GM19023 (cell line): ENCODE measurements around the gene MAPK10.

Experiments
- ATAC-seq: cut with Tn5 transposase; IDR thresholded peaks from one replicate; pipeline ENCODE4 v1.9.1; 2021; ENCODE audit warnings: mild to moderate bottlenecking, moderate library complexity; ENCODE audit not compliant: unreplicated experiment

MAPK10 gene

DNA sequence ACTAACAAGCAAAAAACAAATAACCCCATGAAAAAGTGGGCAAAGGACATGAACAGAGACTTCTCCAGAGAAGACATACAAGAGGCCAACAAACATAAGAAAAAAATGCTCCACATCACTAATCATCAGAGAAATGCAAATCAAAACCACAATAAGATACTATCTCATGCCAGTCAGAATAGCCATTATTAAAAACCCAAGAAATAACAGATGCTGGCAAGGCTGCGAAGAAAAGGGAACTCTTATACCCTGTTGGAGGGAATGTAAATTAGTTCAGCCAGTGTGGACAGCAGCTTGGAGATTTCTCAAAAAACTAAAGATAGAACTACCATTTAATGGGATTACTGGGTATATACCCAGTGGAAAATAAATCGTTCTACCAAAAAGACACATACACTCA, 79.6 kb downstream of the MAPK10 start:
- no peak for ATAC-seq

DNA sequence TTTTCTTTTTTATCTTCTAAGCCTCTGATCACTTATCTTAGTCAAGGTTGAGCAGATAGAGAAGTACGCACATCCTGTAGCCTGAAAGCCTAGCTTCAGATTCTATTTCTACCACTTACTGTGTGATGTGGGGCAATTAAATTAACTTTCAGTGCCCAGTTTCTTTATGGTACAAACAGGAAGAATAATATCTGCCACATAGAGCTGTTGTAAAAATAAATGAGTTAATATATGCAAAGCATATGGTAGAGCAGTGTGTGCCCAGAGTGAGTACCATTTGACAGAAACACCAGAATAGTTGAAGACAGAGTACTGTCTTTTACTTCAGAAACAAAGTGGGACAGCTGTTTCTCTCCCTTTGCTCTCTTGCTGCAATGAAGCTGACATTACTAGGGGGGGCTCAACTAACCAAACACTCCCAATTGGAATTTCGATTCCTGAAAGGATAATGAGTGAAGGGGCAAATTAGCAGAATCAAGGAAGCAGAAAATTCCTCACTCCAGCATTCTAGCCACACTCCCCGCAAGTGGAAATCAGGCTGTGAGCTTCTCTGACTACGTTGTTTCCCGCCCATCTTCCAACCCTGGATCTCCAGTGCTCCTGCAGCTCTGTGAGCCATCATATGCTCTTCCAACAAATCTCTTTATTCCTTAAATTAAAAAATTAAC, 80.4 kb downstream of the MAPK10 start:
- no peak for ATAC-seq

DNA sequence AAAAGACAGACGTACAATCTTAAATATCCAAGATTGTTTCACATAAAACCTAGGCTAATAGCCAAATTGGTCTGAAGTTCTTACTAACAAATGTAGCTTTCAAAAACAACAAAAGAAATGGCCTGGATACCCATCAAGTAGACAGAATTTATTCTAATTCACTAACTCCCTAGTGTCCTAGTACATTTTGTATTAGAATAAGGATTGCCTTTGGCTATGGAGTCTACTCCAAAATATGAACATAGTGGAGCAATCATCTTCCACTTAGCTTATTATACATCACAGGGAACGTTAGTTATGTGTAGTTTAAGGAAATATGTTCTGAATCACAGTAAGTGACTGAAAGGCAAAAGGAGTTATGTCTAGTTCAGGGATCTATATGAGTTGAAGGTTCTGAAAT, 81.7 kb downstream of the MAPK10 start:
- no peak for ATAC-seq

DNA sequence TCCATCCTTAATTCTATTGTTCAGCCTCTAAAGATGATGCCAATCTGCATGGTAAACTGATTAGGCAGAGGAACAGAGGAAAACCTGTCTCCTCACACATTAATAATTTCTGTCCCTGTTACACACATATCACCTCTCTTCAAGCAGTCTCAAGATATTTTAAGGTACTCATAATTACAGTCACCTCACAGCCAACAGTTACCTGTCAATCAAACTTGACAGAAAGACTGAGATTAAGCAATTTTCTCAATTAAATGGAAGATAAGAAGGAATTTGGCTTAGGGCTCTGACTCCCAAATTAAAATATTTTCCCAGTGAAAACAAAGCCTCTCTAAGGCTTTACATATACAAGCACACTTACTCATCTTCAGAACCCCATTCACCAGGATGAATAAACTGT, 85.2 kb downstream of the MAPK10 start:
- no peak for ATAC-seq

DNA sequence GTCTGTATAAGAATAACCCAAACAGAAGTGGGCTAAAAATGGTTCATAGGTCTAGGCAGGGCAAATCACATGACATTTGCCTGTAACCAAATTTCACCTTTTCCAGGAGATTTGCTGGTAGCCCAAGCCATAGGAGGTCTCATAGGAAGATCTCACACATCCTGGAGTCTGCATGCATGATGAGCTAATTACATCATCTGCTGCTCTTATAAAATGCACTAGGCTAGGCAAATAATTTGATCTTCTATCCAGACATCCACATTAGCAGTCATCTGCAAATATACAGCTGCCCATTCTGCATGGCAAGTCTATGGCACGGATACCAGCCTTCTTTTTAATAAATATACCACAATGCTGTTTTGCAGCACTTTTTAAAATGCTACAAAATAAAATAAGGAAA, 87.2 kb downstream of the MAPK10 start:
- no peak for ATAC-seq

DNA sequence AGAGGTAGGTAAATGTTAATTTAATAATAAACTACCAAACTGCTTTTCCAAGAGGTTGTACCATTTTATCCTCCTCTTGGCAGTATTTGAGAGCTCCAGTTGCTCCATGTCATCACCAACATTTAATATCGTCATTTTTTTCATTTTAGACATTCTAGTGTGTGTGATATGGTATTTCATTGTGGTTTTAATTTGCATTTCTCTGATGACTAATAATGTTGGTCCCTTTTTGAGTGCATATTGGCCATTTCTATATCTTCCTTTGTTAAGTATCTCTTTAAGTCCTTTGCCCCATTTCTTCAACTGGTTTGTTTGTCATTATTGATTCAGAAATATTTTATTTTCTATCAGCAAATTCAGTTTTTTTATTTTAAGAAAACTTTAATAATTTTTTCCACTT, 88.8 kb downstream of the MAPK10 start:
- no peak for ATAC-seq

DNA sequence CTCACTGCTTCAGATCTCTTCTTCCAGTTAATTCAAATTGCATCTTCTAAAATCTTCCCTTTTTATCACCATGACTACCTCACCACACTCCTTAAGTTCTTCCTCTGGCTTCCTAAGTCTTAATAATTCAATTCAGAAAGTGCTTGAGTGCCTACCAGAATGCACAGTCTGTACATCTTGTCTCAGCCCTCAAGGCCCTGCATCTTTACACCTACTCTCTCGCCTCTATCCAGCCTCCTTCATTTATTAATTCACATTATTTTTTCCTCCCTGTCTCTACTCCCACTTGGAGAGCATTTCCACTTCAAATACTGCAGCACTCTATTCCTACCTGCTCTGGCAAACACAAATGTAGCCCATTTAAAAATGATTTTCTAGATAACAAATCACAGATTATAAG, 90.5 kb downstream of the MAPK10 start:
- no peak for ATAC-seq

DNA sequence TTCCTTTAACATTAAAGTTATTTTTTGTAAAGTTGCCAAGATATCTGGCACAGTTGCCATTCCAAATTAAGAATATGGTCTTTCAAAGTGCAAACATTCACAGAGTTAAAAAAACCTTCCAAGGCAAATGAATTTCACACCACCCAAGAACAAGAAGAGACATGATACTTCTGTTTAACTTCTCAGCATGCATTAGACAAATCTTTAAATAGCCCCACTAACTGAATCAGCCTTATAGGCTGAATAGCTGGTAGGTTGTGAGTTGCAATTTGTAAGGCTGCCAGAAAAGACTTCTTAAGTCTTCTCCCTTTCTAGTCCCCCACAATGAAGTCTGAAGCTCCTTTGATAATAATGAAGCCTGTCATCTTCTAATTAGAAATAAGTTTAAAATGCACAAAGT, 95.6 kb downstream of the MAPK10 start:
- no peak for ATAC-seq

DNA sequence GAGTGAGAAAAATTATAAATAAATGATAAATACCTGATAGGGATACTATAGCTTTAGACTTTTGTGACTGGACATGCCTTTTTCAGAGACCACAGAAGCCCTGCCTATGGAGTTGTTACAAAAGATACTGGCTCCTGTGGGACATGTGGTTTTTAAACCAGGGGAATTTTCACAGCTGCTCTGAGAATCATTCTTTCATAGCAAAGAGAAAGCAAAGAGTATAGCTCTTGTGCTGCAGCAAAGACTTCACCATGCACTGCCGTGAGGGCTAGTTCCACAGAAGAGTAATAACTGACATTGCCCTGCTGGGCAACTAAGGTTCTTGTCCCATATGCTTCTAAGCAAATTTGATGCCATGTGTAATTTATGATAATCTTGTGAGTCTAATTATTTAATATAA, 98.2 kb downstream of the MAPK10 start:
- no peak for ATAC-seq

DNA sequence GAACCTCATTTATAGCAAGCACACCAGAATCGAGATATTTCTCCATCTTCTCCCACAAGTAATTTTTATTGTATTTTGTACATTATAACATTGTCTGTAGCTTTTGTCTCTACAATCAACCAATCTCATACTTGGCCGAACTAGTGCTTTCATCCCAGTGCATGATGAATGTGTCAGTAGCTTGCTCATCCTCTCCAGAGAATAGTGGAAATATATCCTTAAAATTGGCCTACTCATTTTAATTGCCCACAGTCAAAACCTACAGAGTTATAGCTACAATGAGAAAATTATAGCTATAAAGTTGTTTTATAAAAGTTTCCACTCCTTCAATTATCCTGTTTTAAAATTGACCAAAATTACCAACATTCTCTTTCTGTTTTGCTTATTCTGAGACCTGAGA, 103.8 kb downstream of the MAPK10 start:
- ATAC-seq = no peak

DNA sequence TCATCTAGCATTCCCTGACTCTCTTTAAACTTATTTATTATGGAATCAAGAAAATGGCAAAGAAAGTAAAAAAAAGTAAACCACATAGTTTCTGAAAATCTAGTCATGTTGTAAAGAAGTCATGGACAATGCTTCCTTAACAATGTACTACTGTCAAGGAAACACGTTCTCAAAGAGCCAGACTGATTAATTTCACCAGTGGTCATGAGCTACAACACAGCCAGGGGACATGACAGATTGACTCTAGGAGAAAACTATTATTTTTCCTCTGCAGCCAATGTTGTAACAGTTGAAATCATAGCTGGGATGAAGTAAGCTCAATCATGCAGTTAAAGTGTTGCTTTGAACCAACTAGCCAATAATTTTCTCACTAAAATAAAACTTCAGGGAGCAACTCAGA, 109.2 kb downstream of the MAPK10 start:
- no peak for ATAC-seq

DNA sequence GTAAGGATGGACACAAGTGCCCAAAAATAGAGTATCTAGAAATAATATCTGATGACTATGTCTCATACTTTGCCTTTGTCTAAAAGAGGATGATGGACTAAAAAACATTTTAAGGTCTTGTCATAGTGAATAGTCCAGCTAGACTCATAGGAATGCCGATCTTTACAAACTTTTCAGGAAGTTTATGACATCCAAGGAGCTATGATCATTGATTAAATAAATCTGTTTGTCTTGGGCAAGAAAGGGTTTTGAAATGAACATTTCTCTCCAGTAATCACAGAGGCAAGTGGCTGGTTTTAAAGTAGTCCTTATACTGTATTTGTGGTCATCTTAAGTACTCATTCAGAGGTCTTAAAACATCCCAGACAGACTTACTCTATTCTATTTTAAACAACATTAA, 109.8 kb downstream of the MAPK10 start:
- no peak for ATAC-seq

DNA sequence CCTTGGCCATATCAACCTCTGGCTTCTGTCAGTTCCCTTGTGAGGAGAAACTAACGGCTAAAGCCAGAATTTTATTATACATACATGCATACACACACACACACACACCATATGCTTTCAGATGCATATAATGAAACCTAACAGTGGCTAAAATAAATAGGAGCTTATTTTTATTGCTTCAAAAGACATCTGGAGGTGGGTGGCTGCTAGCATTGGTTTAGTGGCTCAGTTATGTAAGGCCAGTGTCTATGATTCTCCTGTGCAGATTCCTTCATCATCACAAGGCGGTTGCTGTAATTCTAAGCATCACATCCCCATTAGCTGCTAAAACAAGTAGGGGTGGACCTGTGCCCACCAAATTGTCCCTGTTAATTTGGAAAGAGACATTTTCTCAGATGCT, 110.8 kb downstream of the MAPK10 start:
- ATAC-seq = no peak

DNA sequence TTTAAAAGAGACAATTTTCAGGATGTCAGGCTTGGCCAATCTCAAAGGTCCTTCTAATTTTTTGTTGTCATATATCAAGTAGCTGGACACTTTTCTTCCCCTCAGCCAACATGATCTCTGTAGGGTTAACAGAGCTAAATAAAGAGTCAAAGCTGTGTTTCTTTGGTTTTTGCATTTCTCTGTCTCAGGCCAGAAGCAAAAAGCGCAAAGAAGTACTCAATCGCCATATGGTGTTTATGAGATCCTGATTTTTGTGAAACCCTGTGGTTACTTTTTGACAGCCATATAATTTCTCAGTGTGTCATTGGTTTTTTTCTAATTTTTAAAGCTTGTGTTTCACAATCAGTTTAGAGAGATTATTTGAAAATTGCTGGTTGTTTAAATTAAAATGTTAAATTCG, 111.9 kb downstream of the MAPK10 start:
- no peak for ATAC-seq

DNA sequence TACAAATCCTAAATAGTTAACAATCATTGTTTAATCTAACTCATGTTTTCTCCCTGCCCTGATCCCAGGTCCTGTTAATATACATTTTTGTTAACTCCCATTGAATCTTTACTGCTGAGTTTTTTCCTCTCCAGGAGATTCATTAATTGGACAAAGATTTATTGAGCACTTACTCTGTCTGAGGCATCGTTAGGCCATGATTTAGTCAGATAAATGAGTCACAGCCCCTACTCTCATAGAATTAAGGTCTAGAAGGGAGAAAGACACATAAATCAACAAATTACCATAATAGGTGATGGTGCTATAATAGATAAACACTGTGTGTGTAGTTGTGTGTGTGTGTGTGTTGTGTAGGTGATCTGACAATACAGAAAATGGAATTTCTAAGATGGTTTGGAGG, 112.5 kb downstream of the MAPK10 start:
- ATAC-seq = no peak

DNA sequence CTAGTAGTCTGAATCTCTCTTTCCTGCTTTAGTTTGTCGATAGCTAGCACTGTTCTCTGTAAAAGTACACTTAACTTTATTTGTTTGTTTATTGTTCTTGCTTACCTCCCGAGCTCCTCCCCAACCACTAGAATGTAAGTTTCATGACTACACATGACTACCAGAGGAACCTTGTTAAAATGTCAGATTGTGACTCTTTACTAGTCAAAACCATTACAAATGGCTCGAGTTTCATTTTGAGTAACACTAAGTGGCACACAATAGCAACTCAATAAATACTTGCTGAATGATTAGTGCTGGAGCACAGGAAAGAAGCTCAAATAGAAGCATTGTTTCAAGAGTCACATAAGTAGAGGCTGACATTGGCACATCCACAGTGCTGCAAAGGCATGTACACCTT, 116.1 kb downstream of the MAPK10 start:
- no peak for ATAC-seq

DNA sequence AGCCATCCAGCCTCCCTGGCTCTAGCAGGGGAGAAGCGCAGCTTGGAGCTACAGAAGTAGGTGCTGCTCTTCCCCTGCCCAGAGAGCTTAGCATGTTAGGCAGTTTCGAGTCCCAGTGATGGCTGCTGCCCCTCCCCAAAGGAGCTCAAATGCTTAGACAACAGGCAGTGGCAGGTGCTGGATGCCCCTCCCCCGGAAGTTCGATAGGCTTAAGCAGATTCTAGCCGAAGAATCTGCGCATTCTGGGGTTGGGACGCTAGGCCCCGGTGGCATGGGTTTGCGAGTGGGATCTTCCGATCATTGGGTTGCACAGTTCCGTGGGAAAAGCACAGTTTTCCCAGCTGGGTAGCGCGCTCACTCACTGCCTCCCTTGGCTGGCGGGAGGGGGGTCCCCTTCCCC, 117.2 kb downstream of the MAPK10 start:
- no peak for ATAC-seq

DNA sequence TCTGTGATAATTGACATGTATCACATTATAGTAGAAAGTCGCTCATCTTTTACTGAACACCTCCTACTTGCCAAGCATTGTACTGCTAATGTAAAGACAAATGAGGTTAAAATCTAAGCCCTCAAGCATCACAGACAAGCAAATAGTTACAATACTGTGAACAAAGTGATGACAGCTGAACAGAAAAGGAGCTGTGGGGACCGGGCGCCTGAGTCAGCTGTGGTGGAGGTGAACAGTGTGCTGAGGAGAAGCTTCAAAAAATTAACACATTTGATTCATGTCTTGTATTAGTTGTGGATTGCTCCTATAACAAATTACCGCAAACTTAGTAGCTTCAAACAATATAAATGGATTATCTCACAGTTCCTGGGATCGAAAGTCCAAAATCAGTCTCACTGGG, 124.3 kb downstream of the MAPK10 start:
- ATAC-seq = no peak

DNA sequence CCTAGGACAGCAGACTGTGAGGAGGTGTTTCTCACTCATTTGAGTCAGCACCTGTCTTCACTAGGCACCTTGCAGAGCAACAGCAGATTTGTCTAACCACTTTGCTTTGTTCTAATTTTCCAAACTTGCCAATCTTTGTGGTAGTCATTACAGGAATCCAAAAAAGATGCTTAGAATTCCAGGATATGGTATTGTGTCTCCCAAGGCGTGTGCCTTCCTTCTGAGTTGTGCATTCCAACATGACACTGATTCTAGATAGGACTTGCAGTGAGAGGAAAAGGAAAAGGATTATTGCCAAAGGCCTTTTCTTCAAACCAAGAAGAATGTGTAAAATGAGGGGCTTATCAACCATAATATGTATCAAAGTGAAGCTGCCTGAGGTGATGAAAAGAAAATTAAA, 126.2 kb downstream of the MAPK10 start:
- ATAC-seq = no peak

DNA sequence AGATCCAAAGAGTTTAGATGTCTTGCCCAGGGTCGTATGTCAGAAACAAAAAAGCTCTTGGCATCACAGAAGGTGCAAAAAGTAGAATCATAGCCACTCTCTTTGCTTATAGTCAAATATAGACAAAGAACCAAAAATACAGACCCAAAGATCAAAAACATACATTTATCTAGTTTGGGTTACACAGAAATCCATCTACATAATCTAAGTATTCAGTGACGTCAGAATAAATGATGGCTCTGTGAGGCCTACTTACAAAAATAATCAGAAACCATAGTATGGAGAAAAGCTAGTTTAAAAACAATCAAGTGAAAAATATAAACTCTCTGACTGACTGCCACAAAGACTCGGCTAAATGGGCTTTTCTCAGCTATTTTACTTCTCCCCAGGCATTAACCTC, 126.8 kb downstream of the MAPK10 start:
- no peak for ATAC-seq

DNA sequence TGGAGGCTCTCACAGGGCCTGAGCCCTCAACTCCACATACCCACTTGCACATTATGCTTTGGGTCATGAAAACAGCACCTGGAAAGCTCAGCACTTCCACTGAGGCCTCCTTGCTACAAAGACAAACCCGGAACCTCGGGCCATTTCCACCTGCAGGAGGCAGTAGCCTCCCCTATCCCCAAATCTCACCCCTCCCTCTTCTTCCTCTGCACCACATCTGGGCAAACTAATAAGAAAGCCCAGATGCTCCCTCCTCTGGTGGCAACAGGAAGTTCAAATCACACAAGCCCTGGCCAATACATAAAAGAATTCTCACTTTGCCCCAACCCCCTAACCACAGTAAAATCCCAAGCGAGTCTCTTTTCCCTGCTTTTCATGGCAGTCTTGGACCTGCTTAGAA, 136.4 kb downstream of the MAPK10 start:
- peak; percentile 56 for ATAC-seq

DNA sequence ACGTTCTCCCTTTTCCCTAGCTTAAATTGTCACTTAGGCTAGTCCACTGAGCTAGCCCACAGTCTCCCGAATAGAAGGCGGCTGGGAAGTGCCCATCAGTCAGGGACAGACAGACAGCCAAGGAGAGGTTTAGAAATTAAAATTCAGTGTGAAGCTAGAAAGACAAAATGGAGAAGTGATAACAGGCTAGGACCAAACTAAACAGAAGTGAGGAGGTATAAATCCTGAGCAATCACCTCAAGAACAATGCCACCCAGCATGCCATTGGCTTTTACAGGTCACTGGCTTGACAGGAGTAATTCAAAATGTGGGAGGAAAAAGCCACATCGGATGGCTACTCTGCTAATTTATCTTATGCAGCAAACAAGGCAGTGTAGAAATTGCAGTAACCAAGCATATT, 138.9 kb downstream of the MAPK10 start:
- ATAC-seq = no peak

DNA sequence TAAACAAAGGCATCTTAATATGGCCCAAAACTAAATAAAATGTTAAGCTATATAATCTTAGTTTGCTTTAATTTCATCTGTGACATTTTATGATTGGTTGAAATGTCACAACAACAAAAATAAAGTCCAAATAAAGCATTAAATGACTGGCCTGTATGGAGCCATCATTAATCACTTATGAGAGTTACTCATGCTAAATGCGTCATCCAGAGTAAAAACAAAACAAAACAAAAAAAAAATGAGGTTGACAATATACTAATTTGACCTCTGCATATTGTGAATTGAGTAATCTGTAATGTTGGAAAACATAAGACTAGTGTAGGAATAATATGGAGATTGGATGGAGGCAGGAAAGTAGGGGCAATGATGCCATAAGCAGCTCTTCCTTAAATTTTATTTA, 139.7 kb downstream of the MAPK10 start:
- no peak for ATAC-seq
